PC-3 (cell line): ENCODE measurements around the gene VKORC1L1.
"Not testable (repeated sequence)": the region's sequence is repeated elsewhere in the genome, so short reads cannot be mapped to it uniquely, and the experiment has no call there.

Source experiments
- EZH2 ChIP-seq: fragments of 300-600 bp; sonication (generic); IDR thresholded peaks from one replicate; pipeline ENCODE4 v1.6.1; 2017; ENCODE audit warnings: antibody characterized with exemption, mild to moderate bottlenecking, low read length; ENCODE audit not compliant: unreplicated experiment
- EZH2phosphoT487 ChIP-seq: fragments of 300-600 bp; sonication (generic); IDR thresholded peaks from 2 replicates; pipeline ENCODE4 v1.6.1; 2018; ENCODE audit warnings: mild to moderate bottlenecking, antibody characterized with exemption, low read length, borderline replicate concordance

DNA sequence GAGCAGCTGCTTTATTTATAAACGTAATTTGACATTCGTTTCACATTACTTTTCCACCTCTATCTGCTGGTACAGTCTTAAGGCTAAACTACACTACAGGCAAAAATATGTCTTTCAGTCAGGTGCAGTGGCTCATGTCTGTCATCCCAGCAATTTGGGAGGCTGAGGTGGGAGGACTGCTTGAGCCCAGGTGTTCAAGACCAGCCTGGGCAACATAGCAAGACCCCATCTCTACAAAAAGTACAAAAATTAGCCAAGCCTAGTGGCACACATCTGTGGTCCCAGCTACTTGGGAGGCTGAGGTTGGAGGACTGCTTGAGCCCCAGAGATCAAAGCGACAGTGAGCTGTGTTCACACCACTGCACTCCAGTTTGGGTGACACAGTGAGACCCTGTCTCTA, 91.8 kb downstream of the VKORC1L1 start:
- not testable (repeated sequence) for TF ChIP-seq EZH2phosphoT487, EZH2
